HCT116 (cell line): ENCODE results near the gene SPCS3.

Experiments
- CEBPB ChIP-seq: IDR thresholded peaks from 2 replicates; pipeline ENCODE4 v1.6.1; 2012; ENCODE audit warnings: low read depth
- EZH2 ChIP-seq: fragments of 200-600 bp; sonication (generic); IDR thresholded peaks from 2 replicates; pipeline ENCODE4 v1.6.1; 2017; ENCODE audit warnings: antibody characterized with exemption, mixed run types
- EZH2phosphoT487 ChIP-seq: fragments of 200-600 bp; IDR thresholded peaks from 2 replicates; pipeline ENCODE4 v1.6.1; 2018; ENCODE audit warnings: antibody characterized with exemption, borderline replicate concordance
- FOSL1 ChIP-seq: IDR thresholded peaks from 2 replicates; pipeline ENCODE4 v1.6.1; 2012; ENCODE audit warnings: low read depth
- JUND ChIP-seq: IDR thresholded peaks from 2 replicates; pipeline ENCODE4 v1.6.1; 2012
- POLR2A ChIP-seq: IDR thresholded peaks from 2 replicates; pipeline ENCODE4 v1.7.0; 2011; ENCODE audit warnings: borderline replicate concordance; ENCODE audit not compliant: insufficient read depth, insufficient read length; ENCODE audit errors: extremely low read depth
- POLR2AphosphoS5 ChIP-seq: IDR thresholded peaks from 2 replicates; pipeline ENCODE4 v1.6.1; 2011; ENCODE audit warnings: mild to moderate bottlenecking, low read depth, low read length, moderate library complexity
- RAD21 ChIP-seq: IDR thresholded peaks from 2 replicates; pipeline ENCODE4 v1.6.1; 2012; ENCODE audit warnings: low read depth, mild to moderate bottlenecking
- SIN3A ChIP-seq: IDR thresholded peaks from 2 replicates; pipeline ENCODE4 v1.6.1; 2012; ENCODE audit warnings: low read depth
- SP1 ChIP-seq: IDR thresholded peaks from 2 replicates; pipeline ENCODE4 v1.6.1; 2012; ENCODE audit warnings: low read depth
- ZNF274 ChIP-seq: fragments of 200-500 bp; sonication (Bioruptor generic); IDR thresholded peaks from 2 replicates; pipeline ENCODE4 v1.6.1; 2014; ENCODE audit warnings: mild to moderate bottlenecking, low read depth, low read length, inconsistent platforms
- TF ChIP-seq, protein P1 (sequence below), 3 experiments: fragments of 200-600 bp in 1 of 3; sonication (generic) in 1 of 3; IDR thresholded peaks in 2 of 3; conservative IDR thresholded peaks in 1 of 3; 2 replicates each; pipeline ENCODE4 v1.5.1; 2012 to 2017; ENCODE audit warnings: low read depth in 2 of 3, low read length in 2 of 3, antibody characterized with exemption in 1 of 3, borderline replicate concordance in 1 of 3, control low read depth in 1 of 3, mild to moderate bottlenecking in 1 of 3, mixed read lengths in 1 of 3, mixed run types in 1 of 3, moderate library complexity in 1 of 3; ENCODE audit not compliant: insufficient read depth in 1 of 3
- TF ChIP-seq, protein P2 (sequence below): IDR thresholded peaks from 2 replicates; pipeline ENCODE4 v1.6.1; 2012

DNA sequence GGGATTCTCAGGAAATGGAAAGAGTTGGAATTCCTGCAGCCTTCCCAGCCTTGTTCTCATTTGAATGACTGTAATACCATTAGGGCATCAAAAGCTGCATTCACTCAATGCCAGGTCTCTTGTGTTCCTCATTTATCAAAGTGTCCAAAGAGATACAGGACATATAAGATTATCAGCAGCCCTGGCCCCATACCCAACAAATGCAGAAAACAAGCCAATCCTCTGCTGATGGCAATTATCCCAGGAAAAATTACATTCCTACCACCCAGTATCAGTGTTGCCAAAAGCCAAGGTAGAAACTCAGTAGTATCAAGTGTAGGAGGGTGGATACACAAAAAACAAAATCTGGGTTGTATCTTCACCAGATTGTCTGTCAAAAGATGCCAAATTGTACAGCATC, 32.2 kb upstream of the SPCS3 start:
- TF ChIP-seq POLR2A (no peak), FOSL1 (no peak), SP1 (no peak), CEBPB (no peak), EZH2phosphoT487 (no peak), POLR2AphosphoS5 (no peak), RAD21 (no peak), ZNF274 (no peak), EZH2 (no peak), JUND (no peak), SIN3A (no peak)
- TF ChIP-seq, protein P1, sequence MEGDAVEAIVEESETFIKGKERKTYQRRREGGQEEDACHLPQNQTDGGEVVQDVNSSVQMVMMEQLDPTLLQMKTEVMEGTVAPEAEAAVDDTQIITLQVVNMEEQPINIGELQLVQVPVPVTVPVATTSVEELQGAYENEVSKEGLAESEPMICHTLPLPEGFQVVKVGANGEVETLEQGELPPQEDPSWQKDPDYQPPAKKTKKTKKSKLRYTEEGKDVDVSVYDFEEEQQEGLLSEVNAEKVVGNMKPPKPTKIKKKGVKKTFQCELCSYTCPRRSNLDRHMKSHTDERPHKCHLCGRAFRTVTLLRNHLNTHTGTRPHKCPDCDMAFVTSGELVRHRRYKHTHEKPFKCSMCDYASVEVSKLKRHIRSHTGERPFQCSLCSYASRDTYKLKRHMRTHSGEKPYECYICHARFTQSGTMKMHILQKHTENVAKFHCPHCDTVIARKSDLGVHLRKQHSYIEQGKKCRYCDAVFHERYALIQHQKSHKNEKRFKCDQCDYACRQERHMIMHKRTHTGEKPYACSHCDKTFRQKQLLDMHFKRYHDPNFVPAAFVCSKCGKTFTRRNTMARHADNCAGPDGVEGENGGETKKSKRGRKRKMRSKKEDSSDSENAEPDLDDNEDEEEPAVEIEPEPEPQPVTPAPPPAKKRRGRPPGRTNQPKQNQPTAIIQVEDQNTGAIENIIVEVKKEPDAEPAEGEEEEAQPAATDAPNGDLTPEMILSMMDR (IDR thresholded peaks at IDR 0.05 in 2 of 3, conservative IDR thresholded peaks at IDR 0.05 in 1 of 3; ENCODE audit: borderline replicate concordance in 1 of 3, insufficient read depth in 1 of 3, low read depth in 2 of 3, low read length in 2 of 3), result no peak
- TF ChIP-seq, protein P2, sequence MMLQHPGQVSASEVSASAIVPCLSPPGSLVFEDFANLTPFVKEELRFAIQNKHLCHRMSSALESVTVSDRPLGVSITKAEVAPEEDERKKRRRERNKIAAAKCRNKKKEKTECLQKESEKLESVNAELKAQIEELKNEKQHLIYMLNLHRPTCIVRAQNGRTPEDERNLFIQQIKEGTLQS, result no peak
